GM11168 (cell line): ENCODE data around the gene RNASE7.

Source experiments
- in situ Hi-C: fragments of 300-500 bp; cut with MboI; formaldehyde crosslinking; loops from one replicate; pipeline ENCODE4 v1.12.0; 2022; ENCODE audit warnings: low sequenced_read_pairs; ENCODE audit not compliant: unreplicated experiment

RNASE7 gene, protein sequence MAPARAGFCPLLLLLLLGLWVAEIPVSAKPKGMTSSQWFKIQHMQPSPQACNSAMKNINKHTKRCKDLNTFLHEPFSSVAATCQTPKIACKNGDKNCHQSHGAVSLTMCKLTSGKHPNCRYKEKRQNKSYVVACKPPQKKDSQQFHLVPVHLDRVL

DNA sequence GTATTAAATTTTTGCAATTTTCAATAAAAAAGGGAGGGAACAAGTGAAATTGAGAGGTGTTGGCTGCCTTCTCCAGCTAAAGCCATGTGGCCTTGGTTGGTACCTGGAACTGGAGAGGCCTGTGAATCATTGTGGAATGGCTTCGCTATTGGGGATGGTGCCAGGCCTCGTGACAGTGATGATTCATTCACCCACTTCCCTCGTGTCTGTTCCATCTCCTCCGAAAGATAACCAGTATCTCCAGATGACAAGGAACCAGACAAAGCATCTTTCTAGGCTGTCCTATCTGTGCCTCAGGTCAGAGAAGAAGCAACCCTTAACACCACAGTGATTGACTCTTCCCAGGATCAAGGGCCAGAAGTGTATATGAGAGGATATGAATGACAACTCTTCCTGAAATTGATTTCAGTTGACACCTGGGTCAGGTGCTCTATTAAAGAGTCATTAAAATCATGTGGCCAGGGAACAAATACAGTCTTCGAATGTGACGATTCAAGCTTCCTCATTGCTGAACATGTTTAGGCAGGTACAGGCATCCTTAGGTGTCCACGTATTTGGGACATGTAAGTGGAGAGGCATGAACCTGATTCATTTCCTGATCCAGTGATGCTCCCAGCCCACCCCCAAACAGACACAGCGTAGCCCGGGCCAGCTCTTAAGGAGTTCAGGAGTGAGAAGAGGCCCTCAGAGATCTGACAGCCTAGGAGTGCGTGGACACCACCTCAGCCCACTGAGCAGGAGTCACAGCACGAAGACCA, at the start of gene RNASE7:
Gene RNASE7 (plus strand): TSS at position 687 of the 758 bp plus-strand sequence. CDS start 631 bp downstream, outside the sequence.
- in situ Hi-C loops, result no loop called here

DNA sequence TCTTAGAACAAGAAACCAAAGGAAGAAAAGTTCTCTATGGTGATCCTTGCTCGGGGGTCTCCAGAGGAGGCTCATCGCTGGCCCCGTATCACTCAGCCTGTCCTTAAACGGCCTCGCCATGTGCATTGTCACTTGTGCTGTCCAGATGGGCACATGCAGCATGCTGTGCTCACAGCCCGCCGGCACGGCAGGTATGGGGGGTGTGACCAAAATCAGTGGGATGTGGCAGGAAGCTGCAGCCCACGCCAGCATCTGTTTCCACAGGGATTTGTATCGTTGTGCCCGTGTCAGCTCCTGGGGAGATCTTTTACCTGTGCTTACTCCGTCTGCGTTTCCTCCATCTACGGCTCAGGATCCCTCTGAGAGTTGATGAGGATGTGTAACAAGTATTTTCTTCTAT, 45.6 kb upstream of the RNASE7 start:
- in situ Hi-C loops, result loop anchor here (10.0 kb wide), 1 partner anchor 548 kb away; no protein-coding TSS in a partner anchor

DNA sequence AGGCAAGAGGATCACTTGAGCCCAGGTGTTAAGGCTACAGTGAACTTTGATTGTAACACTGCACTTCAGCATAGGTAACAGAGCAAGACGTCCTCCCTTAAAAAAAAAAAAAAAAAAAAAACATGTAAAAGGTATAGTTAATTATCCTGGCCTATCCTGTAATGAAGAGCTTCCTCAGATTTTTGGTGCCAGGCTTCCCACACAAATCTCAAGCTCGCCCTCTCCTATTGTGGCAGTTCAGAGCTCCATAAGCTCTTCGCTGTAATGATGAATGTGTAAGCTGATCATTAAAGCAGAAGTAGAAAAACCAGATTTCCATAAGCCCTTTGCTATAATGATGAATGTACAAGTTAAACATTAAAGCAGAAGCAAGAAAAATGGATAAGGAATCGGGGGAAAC, 45.0 kb upstream of the RNASE7 start:
- in situ Hi-C loops, result loop anchor here (10.0 kb wide), 1 partner anchor 548 kb away; no protein-coding TSS in a partner anchor

DNA sequence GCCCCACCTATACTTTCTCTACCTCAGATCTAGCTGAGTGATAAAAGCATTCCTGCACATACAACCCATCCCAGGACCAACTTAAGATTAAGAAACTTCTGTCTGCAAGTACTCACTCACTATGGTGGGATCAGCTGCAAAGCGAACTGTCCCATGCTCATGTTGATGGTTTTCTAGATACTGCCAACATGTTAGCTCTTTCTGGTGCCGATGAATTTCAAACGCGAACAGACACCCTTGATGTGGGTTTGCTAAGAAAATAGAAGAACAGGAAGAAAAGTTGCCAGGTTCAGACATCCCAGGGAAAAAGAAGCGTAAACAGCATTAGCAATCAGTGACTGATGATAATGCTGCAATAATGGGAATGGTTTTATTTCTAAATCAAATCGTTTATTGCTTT, 44.6 kb upstream of the RNASE7 start:
- in situ Hi-C loops, result loop anchor here (10.0 kb wide), 1 partner anchor 547 kb away; no protein-coding TSS in a partner anchor

DNA sequence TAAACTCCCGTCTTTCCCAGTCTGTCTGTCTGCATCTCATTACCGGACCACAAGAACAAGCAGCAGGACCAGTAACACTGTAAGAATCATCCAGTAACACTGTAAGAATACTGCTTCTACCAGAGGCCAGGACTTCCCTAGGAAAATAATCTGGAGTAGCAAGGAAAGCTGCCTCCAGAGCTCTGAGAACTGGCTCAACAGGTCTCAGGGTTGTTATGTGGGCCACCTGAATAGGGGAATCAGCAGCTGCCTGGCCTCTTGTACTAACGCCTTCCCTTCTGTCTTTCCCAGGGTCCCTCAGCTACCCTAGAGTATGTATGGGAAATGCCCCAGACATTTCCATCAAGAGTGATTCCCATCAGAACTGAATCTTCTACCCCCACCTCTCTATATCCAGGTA, 44.0 kb upstream of the RNASE7 start:
- in situ Hi-C loops, result loop anchor here (10.0 kb wide), 1 partner anchor 547 kb away; no protein-coding TSS in a partner anchor

DNA sequence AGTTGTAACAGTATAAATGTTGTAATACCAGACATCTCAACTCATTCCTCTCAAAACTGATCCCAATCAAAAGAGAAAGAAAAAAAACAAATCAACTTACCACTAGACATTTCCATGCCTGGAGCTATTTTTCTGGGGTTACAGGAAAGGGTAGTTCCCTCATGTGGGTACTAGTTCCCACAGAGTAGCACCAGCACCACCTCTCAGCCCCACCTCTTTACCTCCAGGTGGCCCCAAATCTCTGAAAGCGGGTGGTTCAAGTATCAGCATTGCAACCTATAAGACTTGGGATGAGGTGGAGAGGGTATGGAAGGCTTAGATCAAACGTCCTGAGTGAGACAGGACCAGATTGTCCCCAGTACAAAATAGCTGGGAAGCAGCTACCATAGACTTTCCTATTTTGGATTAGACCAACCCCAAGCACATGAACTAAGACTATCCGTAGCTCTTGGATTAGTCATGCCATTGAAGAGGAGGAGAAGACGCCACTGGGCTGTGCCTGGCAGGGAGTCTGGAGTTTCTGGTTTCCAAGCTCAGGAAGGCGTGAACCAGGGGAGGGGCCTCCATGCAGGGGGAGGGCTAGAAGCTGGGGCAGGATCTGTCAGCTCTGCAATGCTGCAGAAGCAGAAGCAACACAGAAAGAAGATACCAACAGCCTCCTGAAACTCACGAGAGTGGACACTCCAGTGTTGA, 43.3 kb upstream of the RNASE7 start, which contains the start of gene SLC39A2:
Gene SLC39A2 (plus strand): TSS at position 620 of the 693 bp plus-strand sequence. CDS start 154 bp downstream, outside the sequence.
- in situ Hi-C loops, result loop anchor here (10.0 kb wide), 1 partner anchor 546 kb away; no protein-coding TSS in a partner anchor

DNA sequence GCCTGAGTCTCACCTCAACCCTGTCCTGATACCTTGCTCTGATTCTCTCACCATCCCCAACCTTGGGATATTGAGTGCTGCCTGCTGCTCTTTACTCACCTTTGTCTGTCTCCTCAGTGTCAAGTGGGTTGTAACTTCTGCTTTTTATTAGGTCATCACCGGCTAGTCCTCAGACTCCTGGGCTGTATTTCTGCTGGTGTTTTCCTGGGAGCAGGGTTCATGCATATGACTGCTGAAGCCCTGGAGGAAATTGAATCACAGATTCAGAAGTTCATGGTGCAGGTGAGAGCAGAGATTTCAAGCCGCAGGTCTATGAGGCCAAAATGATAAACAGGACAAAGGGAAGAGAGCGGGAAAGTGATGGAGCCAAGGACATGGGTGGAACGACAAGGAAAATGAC, 42.6 kb upstream of the RNASE7 start:
- in situ Hi-C loops, result loop anchor here (10.0 kb wide), 1 partner anchor 545 kb away; no protein-coding TSS in a partner anchor

DNA sequence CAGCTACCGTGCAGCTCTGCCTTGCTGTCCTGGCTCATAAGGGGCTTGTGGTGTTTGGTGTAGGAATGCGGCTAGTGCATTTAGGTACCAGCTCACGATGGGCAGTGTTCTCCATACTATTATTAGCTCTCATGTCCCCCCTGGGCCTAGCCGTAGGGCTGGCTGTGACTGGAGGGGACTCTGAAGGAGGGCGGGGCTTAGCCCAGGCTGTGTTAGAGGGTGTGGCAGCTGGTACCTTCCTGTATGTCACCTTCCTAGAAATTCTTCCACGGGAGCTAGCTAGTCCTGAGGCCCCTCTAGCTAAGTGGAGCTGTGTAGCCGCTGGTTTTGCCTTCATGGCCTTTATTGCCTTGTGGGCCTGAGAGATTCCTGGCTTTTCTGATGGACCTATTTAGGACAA, 40.9 kb upstream of the RNASE7 start:
- in situ Hi-C loops, result no loop called here

DNA sequence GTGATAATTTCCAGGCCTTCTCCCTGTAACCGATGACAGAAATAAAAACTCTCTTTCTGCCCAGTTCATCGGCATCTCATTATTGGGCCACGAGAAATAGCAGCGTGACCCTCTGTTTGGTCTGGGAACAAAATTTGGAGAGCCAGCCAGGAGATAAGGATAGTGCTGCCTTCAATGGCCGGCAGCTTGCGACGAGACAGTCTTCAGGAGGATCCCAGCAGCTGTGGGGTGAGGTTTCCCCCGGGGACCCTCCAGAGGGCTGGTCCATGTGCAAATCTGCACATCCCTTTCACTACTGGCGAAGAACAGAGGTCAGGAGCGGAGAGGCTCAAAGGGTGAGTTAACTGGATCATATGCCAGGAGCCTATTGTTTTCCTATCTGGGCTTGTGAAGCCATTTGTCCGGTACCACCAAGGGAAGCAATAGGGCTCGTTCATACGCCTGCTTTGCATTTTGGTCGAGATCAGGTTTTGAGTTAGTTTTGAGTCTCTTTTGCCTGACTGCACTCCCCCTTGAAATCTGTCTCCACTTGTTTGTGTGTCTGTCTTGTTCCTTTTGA, 38.3 kb upstream of the RNASE7 start:
- in situ Hi-C loops, result no loop called here

DNA sequence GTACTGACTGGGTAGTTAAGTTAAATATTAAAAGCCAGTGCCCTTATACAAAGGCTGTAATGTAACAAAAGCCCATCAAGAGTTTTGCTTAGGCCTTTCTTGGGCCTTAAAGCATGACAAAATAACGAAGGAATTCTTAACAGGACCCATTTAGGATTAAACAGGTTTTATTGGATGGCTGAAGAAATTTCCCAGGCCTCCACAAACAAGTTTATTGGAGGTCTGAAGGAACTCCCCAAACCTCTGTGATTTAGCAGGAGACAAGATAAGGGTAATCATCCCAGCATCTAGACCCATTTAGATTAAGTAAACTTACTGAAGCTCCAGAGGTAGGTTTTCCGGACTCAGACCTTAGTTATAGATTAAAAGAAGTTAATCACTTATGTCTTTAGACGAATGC, 32.4 kb upstream of the RNASE7 start:
- in situ Hi-C loops, result loop anchor here (10.0 kb wide), 1 partner anchor 85 kb away; the partner anchor contains the start of gene ZNF219

DNA sequence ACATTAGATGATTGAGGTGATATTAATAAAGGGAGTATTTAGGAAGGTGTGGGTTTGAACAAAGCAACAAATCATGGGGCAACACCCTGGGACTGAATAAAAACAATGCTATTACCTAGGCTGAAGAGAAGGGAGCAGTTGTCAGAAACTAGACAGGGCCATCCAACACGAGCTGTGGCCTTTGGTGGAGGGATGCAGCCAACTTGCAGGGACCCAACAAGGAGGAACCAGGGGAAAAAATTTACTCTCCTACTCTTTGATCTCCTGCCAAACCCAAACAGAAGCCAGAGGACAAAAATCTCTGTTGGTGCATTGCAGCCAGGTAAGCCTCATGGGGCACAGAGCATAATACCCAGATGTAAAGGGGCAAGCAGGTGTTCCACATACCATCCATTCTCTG, 31.0 kb upstream of the RNASE7 start:
- in situ Hi-C loops, result loop anchor here (10.0 kb wide), 1 partner anchor 84 kb away; the partner anchor contains the start of gene ZNF219

DNA sequence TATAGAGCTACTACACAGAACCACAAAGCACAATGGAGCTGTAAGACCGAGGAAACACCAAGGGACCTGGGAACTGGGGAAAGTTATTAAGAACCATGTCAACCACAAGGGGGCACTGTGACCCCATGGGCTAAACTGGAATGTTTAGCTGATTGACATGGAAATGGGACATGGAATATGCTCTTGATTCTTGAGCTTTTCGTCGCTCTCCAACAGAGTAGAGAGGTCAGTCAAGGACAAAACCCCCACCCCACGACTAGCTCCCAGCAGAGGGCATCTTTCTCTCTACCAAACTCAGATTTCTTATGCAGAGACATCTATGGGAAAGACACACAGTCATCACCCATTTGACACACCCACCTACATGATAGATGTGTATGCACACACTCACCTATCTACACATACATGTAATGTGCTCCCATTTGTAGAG, 27.4 kb upstream of the RNASE7 start:
- in situ Hi-C loops, result loop anchor here (10.0 kb wide), 1 partner anchor 80 kb away; the partner anchor contains the start of gene ZNF219

DNA sequence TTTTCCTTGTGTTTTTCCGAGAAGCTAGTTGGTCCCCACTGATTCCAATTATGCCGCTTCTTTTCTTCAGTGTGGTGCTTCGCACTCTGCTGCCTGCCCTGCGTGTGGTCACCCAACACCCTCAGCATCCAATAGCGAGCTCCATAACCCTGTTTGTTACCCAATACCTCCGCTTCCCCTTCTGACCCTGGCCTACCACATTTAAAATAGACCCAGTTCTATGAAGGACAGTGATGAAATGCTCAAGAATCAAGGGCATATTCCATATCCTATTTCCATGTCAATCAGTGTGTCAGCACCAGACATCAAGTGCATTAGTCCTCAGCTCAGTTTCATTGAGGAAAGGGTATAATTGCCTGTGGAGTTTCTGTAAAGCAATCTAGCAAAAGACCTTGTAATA, 26.9 kb upstream of the RNASE7 start:
- in situ Hi-C loops, result loop anchor here (10.0 kb wide), 1 partner anchor 79 kb away; the partner anchor contains the start of gene ZNF219

DNA sequence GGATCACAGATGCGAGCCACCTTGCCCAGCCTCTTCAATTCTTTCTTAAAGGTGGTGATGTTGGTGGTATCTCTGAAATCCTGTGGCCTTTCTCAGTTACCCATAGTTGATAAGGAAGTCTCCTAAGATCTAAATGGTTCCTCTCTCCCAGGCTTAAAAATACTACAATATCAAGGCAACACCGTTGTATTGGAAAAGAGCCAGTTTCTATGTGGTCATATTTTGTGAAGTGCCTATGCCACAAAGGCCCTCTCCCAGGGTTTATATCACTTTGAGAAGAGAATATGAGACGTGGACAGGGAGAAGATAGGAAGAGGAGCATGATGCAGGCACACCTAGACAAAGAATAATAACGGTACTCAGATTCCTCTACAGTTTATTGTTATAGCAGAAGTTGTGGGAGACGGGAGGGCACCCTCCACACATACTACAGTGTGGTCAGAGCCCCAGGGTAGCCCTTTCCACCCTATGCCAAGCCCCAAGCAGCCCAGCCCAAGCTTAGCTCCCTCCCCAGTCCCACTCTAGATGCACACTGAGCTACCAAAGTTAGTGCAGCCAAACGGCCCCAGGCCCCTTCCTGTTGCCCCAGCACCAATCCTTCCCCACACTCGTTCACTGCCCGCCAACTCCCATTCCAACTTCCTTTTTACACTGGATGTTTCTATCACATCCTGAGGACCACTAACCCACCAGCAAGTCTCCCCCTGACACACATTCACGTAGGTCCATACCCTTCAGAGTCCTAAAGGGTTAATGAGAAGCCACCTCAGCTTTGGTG, 25.6 kb upstream of the RNASE7 start:
- in situ Hi-C loops, result loop anchor here (10.0 kb wide), 1 partner anchor 78 kb away; the partner anchor contains the start of gene ZNF219

DNA sequence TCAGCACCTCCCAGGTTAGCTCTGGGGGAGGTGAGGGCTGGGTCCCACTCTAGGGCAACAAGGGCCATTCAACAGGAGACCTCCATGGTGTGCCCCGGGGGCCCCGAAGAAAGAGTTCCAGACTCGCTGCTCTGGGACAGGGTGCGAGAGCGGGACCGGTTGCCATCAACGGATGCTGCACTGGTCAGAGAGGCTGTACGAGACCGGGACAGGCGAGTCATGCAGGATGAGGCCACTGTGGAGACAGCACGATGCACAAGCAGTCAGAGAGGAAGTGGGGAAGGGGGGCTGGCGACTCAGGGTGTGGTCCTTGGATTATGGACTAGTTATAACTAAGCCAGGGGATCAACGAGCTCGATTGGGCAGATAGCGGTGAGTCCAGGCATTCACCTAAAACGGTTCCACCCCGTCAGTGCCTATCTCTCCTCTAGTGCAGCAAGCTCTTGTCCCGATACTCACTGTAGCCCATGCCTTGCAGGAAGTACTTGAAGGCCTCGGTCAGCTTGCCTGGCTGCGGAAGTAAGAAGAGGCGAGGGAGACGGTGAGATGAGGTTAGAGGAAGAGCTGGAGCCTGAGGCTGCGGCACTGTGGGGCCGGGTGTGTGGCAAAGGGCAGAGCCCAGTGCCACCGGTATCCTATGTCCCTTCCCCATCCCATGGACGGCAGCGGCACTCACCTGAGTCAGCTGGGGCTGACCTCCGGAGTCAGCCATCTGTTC, 24.5 kb upstream of the RNASE7 start:
- in situ Hi-C loops, result loop anchor here (10.0 kb wide), 1 partner anchor 77 kb away; the partner anchor contains the start of gene ZNF219

DNA sequence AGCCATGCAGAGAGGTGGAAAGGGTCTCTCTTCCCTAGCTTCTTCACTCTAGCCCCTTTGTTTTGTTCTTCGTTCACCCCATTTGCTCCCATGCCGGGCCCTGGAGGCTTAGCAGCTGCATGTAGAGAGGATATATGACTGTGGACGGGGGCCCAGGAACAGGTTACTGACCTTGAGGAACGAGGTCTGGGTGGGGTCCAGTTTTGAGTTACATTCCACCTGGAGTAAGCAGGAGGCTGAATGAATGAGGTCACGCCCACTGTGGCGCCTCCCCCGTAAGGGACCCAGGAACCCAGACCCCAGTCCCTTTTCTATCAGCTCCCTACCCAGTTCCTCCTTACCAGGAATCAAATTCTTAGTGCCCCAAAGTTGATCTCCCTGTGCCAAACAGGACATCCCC, 23.9 kb upstream of the RNASE7 start:
- in situ Hi-C loops, result loop anchor here (10.0 kb wide), 1 partner anchor 77 kb away; the partner anchor contains the start of gene ZNF219

DNA sequence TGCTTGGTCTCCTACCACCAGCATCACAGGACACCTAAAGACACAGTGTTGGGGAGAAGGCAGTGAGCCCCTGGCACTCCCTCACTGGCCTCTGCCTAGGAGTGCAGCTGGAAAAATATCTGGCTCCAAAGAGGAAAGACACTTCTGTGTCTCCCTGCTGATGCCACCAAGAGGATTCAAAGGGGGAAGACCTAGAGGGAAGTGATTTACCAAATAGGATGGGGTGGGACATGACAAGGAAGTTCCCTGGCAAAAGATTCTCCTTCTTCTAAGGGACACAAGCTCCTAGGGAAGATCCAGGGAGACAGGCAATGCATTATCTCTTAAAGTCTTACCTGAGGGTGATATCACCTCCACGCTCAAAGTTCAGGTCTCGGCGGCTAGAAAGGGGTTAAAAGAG, 23.4 kb upstream of the RNASE7 start:
- in situ Hi-C loops, result loop anchor here (10.0 kb wide), 1 partner anchor 76 kb away; the partner anchor contains the start of gene ZNF219

DNA sequence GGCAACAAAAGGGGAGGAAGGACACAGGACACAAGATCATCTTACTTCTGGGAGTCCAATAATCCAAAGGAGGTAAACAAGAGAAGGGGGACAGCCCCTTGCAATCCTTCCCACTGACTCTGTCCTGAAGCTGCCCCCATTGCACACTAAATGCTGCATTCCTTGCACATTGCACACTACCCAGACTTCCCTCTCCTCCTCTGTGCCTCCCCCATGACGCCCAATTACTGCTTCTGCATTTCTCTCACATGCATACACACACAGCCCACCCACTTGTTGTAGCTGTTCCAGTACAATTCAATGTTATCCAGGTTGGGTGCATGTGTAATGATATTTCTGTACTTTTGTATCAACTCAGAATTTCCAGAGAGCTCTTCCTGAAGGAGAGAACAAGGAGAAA, 22.8 kb upstream of the RNASE7 start:
- in situ Hi-C loops, result loop anchor here (10.0 kb wide), 1 partner anchor 75 kb away; the partner anchor contains the start of gene ZNF219
